NAMALWA (cell line): Measurements from ENCODE around the gene PPP2R5A.

Source experiments
- DNase-seq: peaks from one replicate; pipeline ENCODE4 v3.0.0-alpha.2; 2015; ENCODE audit warnings: low spot score

The PPP2R5A gene

DNA sequence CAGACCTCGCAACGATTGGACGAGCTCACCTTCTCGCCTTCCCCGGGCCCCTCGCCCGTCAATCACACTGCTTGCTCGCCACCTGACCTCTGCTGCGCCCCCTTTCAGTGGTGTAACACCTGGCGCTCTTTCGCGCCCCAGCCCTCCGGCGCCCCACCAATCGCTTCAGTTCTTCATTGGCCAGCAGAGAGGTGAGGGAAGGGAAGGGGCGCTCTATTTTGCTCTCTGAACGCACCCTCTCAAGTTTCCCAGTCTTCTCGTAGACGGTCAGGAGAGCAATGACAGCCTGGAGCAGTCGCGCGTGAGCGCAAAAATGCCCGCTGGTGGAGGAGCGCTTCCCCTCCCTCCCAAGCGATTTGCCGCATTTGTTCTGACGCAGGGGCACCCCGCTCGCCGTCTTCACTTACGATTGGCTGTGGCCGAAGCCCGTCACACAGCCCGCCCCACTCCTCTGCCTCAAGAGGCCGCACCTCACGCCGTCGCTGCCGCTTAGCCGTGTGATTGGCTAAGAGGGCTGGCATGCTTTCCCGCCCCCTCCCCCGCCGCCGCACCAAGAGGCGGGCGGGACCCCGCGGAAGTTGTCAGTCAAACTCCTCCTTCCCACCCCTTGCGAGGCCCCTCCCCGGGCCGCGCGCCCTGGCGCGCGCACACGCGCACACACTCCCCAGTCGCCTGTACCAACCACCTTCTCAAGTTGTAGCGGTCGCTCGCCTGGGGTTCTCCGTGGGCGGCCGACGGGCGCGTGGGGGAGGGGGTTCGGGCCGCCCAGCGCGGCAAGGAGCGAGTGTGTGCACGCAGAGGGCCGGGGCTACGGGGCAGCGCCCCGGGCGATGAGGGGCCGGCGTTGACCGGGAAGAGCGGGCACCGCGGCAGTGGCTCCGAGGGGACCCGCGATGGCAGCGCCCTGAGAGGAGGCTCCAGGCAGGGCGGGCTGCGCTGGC is at the start of gene PPP2R5A:
Gene PPP2R5A, plus strand, starts transcription at position 667 of the 941 bp plus-strand sequence. CDS start 701 bp downstream, outside the sequence.
- DNase-seq: peak; percentile 99

DNA sequence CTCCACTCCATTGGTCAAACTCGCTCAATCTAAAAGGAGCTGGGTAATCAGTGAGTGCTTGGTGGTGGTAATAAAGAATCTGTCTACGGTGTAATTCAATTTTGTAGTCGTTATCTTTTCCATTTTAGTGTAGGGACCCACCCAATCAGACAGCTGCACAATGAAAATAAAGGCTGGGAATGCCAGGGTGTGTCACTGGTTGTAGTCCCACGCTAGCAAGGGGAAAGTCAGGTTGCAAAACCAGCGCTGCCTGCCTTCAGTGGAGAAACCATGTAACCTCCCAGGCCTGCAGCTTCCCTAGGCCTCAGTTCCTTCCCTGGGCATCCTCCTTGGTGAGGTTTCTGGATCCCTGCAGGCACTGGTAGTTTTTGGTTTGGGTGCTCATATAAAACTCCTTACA is 49.4 kb upstream of the PPP2R5A start:
- no peak for DNase-seq

DNA sequence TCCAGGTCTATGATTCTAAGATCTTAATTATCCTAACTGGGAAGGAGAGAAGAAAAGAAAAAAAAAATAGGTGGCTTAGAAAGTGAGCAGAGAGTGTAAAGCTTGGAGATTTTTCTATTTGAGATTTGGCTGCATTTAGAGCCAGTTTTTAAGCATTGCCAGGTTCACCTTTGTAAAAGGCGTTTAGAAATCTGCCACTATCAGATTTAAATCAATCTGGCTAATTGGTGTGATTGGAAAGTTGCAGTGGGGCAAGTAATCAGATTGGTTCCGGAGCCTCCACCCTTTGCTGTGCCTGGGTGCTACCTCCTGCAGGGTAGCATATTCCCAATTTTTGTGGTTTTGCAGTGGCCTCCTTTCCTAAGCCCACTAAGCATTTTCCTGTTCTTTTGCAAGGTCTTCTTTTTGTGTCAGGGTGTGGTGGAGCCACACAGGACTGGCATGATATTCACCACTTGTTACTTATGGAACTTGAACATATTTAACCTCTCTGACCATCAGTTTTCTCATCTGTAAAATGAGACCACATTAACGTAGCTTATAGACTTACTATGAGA is 48.5 kb upstream of the PPP2R5A start:
- no peak for DNase-seq

DNA sequence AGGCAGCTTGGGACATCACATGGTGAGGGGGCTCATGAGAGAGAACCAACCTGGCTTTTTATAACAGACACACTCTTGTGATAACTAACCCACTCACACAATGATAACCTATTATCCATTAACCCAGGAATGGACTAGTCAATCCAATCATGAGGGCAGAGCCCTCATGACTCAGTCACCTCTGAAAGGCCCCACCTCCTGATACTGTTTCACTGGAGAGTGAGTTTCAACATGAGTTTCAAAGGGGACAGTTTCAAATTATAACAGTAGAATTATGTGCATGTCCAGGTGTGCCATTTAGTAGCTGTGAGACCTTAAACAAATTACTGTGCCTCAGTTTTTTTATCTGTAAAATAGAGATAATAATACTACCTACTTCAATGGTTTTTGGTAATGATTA is 47.6 kb upstream of the PPP2R5A start:
- no peak for DNase-seq

DNA sequence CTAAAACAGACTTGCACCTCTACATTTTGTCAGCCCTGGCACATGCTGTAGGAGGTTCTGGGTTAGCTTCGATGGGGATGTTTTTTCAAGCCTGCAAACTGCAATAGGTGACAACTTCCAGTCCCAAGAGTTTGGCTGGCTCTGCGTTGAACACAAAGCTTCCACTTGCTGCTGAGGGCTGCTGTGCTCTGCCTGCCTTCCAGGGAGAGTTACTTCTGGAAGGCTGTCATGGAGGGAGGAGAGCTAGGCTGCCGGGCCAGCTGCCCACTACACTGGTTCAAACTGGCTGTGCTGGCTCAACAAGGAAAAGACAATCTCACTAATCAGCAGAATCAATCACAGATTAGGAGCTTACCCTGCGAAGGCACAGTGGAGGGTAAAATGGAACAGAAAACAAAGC is 46.7 kb upstream of the PPP2R5A start:
- DNase-seq: no peak

DNA sequence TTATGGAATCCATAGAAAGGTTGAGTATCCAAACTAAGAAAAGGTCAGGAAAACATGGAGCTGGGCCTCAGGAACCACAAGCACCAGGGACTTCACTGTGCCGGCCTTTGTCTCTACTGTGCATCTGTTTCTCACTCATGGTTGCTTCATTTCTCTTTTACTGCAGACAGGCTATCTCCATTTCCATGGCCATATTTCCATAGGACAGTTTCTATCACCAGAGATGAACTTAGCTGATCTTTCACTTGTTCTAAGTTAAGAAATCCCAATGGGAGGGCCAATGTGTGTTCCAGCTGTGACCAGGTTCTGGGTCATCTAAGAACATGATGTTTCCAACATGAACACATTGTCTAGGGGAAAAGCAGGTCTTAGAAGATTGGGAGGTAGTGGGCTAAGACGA is 43.7 kb upstream of the PPP2R5A start:
- DNase-seq: no peak

DNA sequence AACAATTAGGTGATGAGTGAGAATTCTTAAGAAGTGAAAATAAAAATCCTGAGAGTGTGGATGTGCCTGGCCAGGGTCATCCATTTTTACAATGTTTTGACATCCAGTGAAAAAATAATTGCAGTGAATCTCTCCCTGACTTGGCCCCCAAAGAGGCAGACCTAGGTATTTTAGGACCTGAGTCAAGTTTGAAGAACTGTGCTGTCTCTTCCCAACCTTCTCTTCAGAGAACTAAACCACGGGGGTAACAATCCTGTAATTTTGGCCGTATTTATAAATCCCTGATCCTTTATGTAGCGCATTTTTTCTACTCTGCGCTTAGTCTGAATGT is 43.3 kb upstream of the PPP2R5A start:
- DNase-seq: no peak

DNA sequence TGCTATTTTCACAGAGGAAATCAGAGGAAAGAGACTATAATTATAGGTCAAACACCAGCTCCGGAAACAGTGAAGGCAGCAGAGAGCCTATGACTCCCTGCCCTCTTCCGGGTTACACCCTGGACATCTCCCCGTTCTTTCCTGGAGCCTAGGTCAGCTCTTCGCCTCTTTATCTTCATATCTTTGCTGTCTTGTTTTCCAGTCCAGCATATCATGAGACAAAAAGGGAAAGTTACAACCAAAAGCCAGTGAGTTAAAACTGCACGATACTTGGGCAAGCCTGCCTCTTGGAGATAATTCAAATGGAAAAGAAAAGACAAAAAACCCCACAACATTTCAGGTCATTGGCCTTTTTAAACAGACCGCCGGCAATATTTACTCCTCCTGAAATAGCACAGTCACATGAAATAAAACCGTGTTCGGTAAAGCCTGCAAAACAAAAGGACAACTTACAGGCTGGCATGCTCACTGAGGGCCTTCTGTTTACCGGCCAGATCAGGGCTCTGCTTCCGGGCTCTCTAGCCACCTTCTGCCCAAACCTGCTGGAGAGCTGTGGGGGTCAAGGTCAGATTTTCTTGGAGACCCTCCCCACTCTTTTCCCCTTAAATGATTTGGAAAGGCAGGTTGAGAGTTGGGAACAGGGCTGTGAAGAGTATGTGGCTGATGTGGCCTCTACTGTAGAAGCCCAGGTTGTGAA is 42.8 kb upstream of the PPP2R5A start:
- DNase-seq: no peak

DNA sequence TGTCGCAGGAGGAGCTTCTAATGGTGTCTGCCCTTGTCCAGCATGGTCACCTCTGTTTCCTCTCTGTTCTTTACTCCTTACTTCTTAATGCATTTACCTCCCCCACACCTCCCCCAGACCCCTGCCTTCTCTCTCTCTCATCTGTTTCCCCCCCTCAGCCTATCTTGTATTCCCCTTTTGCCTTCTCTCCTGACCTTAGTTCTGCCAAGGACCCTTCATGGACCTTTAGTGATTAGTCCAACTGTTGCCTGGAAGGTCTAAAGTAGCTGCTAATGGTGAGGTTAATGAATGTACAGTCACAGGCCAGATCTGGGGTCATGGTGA is 42.3 kb upstream of the PPP2R5A start:
- no peak for DNase-seq

DNA sequence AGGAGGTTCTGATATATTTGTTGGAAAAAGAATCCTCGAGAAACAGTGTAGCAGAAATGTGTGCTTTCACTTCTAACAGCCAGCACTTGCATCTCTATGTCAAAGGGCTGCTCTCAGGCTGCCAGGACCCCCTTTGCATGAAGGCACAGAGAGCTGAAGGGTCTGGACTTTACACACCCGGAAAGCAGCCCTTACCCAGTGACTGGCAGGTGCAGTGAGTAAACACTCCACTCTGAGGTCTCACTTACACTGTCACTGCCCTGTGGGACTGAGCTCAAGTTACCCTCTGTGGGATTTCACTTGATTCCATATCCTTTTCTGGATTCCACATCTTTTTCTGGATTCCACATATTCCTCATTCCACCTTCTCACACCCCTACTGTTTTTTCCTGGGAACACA is 40.8 kb upstream of the PPP2R5A start:
- DNase-seq: no peak

DNA sequence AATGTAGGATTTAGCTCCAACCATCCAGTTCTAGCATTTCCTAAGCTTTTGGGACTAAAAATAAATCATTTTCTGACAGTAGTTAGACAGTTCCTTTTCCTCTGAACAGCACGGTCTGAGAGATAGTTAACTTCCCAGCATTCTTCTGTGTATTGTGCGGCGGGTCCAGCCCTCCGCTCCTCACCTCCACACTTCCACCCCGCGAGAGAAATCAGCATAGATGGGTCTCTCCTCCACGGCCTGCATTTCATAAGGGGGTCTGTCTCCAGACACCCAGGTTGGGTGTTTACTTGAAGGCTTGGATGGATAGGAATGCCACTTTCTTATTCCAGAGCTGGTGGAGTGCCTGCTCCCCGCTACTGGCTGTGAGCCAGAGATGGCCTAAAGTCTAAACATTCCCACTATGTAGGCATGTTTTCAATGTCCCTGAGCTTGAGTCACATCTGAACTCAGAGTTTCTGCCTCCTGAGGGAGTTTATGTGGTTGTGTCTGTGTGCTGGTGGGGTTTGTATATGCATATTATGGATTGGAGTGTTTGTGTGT is 38.0 kb upstream of the PPP2R5A start:
- DNase-seq: no peak

DNA sequence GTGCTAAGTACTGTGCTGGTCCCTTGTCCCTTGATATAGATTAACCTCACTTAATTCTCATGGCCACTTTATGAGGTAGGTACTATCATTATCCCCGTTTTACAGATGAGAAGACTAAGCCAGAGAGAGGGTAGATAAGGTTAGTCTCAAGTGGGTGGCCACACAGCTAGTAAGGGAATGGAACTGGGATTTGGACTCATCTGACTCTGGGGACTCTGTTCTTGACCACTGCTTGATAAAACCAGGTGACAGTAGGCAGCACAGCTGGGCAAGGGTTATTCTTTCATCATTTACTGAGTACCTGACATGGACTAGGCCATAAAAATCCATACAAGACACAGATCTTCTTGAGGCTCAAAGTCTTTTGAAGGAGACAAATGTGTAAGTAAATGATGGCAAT is 37.2 kb upstream of the PPP2R5A start:
- DNase-seq: no peak

DNA sequence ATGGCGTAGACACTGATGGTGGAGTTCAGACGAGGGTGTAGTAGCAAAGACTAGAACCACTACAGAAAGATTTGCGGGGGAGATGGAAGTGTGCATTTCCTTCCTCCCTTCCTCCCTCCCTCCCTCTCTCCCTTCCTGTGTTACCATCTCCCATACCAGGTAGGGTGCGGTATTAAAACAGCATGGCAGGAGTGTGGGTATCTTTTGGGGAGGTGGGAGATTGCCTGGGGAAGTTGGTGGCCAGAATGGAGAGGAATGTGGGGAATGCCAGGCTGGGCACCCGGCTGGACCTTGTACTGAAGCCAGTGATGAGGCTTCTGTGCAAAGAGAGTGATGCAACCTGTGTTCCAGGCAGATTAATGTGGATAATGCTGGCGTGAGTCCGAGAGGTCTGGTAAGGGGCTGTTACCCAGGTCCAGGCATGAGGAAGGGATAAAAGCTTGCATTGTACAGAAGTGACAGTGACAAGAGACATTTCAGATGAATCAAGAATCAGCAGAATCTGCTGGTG is 30.3 kb upstream of the PPP2R5A start:
- no peak for DNase-seq

DNA sequence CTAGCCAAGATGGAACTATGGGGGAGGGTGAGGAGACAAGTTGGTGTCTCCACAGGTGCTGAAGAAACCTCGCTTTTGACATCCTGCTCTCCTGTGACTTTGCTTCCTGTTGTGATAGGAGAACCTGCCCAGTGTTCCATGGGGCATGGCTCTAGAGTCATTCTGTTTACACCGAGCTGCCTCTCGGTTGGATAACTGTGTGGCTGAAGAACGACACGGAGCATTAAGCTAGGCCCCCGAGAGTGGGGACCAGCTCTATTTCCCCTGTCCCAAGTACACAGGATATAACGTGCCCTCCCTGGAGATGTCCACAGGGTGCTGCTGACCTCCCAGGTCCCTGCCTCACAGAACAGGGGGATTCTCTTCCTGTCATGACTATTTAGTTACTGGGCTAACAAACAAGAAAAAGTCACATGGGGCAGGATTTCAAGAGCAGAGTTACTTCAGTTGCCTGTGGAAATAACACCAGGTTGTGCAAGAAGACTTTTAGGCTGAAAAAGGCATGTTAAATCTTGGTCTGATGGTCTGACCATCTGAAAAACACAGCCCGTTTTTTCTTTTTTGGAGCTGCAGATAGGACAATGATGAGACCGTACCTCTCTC is 29.4 kb upstream of the PPP2R5A start:
- no peak for DNase-seq

DNA sequence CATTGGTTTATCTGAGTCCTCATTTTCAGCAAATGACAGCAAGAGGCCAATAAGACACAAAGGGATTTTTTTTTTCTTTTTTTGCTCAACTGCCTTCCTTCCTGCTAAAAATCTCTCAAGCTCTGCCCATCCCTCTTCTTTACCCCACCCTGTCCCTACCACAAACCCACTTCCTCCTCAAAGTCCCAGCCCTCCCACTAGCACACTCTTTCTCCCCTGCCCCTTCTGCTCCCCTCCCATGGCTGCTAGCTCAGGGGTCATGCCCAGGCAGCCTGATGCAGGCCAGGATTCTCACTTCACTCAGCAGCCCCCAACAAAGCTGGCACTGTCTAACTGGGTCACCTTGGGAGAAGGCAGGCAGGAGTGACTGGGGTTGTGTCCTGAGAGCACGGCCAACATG is 28.8 kb upstream of the PPP2R5A start:
- DNase-seq: no peak

DNA sequence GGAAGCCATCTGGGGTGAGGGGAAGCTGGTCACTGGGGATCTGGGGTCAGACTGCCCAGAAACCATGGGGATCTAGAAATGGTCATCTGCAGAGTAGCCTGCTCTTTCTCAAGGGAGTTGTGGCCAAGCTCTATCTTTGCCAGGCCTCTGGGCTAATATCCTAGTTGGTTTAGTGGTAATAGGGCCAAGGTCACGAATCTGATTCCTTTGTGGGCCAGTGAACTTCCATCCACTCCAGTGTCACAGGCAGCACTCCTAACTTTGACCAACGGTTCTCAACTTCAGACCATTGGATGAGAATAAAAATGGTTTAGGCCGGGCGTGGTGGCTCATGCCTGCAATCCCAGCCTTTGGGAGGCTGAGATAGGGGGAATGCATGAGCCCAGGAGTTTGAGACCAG is 28.1 kb upstream of the PPP2R5A start:
- no peak for DNase-seq

DNA sequence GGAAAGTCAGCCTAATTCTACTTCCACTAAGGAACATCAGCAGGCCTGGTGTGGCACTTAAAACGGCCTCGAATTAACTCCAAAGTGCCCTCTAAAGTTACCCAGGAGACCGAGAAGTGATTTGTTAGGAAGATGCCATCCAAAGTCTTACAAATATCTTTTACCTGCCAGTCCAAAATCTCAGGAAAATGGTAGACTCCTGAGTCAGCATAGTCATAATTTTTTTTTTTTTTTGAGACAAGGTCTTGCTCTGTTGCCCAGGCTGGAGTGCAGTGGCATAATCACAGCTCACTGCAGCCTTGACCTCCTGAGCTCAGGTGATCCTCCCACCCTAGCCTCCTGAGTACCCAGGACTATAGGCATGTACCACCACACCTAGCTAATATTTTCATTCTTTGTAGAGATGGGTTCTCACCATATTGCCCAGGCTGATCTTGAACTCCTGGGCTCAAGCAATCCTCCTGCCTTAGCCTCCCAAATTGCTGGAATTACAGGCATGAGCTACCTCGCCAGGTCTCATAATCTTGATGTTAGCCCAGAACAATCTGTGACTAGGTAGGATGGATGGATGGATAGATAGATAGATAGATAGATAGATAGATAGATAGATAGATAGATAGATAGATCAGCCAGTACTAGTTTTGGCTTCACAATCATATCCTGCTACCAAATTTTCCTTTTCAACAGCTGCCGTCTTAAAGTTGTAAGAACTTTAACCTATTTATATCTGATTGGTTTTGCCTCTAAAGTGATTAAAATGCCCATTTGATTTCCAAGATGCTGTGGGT is 25.3 kb upstream of the PPP2R5A start:
- DNase-seq: no peak

DNA sequence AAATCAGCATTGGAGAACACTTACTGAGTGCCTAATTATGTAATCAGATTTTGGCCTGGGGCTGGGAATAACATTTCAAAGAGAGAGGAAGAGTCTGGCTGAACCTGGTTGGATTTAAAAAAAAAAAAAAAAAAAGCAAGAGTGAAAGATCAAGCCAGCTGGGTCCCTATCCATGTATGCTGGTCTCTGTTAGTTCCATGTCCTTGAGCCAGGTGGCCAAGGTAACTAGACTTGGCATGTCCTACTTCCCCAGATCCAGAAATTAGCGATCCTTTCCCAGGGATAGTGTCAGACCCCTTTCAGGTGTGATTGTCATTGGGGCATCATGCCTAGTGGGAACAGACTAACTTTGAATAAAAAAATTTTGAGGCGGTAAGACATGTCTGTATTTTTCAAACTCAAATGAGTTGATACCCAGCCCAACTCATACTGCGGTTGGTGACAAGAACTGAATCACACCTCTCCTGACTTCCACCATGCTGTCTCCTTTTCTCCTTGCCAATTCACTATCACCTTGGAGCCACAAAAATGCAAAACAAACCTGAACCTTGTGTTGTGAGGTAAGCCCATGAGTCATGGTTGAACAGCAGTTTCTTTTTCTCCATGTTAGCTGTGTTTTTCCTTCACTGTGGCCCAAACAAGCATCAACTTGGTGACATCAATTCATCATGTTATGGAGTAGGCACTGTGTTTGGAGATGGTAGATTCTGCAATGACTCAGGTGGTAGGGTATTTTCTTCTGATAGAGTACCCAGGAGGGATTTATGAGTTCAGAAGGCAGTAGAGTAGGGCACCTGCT is 24.5 kb upstream of the PPP2R5A start:
- no peak for DNase-seq

DNA sequence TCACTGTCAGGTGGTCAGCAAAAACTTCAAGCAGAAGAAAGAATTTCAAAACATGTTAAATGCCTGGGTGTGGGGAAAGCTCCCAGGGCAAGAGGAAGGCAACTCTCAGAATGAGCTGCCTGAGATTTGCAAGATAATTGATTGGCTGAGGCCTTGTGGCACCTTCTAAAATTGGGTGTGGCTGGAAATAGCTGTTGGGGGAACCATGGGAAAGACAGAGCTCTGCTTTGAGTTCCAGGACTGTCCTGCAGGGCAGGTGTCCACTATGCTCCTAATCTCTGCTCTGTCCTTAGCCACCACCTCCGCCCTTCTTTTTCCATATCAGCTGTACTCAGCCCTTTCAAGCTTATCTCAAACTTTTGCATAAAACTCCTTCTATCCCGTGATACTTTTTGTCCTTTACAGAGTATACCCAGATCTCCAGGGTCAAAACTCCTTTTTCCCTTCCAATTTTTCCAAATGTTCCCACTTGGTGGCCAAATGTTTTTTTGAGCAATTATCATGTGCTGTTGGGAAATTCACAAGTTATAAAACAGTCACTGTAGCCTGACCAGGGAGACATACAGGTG is 23.8 kb upstream of the PPP2R5A start:
- DNase-seq: no peak

DNA sequence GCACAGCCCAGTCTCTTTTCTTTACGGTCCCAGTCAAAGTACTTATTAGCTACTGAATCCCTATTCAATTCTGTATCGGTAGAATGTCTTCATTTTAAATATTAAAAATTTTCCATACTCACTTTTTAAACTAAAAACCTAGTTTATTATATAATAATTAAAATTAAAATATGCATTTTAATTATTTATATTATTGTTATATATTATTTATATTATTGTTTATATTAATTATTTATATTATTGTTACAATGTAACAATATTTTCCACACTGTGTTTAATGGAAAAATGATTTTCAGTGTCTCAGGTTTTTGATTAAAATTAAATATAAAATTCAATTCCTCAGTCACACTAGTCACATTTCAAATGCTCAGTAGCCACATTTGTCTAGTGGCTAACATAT is 18.2 kb upstream of the PPP2R5A start:
- DNase-seq: no peak
